GM12874 (cell line): Measurements from ENCODE around the gene THAP12.

ENCODE experiments used
- CTCF ChIP-seq: IDR thresholded peaks from 2 replicates; pipeline ENCODE4 v1.5.1; 2011; ENCODE audit warnings: low read depth, mild to moderate bottlenecking, control low read depth, low read length, moderate library complexity; ENCODE audit not compliant: insufficient read depth

Gene THAP12

GRCh38 chr11:76318744-76319384 is 62.1 kb downstream of the THAP12 start:
- peak; percentile 93 for TF ChIP-seq CTCF

DNA sequence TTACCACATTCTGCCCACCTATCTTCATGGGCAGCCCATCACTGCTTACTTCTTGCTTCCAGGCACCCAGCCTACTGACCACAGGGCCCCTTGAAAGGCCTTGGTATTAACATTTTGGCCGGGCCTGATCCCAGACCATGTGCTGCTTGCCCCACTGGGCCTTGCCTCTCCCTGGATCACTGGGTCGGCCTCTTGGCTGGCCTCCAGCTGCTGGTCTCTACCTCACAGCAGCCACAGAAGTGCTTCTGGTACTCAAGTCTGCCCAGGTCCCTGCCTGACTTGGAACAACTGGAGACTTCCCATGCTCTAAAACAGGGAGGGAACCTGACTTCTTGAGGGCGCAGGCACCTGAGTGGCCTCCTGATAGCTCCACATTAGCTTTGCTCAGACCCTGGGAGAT is 63.6 kb downstream of the THAP12 start:
- no peak for TF ChIP-seq CTCF

DNA sequence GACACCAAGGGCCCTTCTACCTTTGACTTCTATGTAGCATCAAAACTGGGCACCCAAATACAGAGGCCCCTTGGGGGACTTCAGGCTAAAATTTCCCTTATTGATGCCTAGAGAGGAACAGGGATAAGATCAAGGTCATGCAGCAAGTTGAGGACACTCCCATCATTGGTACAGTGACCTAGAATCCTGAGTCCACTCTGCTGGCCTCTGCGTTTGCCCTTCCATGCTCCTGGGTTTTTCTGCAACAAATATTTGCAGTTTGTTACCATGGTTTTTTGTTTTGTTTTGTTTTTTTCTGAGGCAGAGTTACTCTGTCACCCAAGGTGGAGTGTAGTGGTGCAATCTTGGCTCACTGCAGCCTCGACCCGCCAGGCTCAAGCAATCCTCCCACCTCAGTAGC is 64.2 kb downstream of the THAP12 start:
- TF ChIP-seq CTCF, result no peak

DNA sequence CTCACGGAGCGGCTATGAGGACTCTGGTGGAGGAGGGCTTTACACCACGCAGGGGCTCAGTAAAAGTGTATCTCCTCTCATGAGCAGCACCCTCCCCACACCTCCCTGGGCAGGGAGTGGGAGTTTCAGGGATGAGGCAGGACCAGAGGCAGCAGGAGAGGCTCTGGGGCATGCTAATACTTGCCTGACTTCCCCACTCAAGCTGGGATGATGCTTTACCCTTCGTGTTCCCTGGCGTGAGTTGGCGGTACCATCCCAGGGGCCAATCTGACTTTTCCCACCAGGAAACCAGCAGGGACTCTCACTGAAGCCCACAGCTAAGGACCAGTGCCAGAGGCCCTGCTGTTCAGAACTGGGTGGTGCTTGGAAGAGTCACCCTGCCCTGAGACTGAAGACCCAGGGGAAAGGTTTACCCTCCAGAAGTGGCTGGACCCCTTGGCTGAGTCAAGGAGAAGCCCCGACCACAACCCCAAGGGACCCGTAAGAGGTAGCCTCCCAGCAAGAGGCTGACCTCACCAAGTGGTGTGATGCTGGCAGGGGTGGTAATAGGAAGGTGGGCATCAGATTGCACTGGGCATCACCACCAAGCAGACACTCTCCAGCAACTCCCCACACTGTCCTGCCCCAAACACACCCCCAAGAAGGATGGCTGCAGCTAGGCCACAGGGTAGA is 65.6 kb downstream of the THAP12 start:
- TF ChIP-seq CTCF, result no peak

DNA sequence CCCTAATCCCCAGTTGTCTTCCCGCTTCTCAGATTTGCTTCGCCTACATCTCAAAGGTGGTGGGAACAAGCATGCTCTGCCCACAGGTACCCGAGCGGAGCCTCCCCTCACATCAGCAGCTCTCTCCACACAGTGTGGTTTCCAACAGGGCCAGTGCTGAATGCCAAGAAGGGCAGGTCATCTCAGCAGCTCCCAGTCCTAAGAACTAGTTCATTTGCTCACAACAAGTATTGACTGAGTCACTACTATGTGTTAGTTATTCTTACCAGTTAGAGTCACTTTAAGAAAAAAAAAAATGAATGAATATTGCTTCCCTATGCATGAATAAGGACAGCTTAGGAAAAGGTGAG is 66.2 kb downstream of the THAP12 start:
- no peak for TF ChIP-seq CTCF

GRCh38 chr11:76313913-76314740 is 66.8 kb downstream of the THAP12 start:
- TF ChIP-seq CTCF, result no peak

DNA sequence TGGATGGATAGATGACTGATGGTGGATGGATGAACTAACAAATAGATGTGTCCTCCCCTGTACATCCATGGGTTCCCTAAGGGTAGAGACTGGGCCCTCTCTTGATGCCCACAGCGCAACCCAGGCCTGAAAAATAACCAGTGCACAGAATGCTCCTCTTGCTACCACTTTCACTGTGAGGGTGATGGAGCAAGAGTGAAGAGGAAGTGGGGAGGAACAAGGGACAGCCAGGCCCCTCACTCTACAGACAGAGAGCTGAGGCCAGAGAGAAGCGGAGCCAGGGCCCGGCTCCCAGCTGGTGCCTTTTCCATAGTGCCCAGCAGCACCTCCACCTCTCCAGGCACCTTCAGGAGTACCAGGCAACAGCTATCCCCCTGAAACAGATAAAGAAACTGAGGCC is 67.7 kb downstream of the THAP12 start:
- TF ChIP-seq CTCF, result no peak
